ENCODE data around the gene MYO6.

The MYO6 gene

DNA sequence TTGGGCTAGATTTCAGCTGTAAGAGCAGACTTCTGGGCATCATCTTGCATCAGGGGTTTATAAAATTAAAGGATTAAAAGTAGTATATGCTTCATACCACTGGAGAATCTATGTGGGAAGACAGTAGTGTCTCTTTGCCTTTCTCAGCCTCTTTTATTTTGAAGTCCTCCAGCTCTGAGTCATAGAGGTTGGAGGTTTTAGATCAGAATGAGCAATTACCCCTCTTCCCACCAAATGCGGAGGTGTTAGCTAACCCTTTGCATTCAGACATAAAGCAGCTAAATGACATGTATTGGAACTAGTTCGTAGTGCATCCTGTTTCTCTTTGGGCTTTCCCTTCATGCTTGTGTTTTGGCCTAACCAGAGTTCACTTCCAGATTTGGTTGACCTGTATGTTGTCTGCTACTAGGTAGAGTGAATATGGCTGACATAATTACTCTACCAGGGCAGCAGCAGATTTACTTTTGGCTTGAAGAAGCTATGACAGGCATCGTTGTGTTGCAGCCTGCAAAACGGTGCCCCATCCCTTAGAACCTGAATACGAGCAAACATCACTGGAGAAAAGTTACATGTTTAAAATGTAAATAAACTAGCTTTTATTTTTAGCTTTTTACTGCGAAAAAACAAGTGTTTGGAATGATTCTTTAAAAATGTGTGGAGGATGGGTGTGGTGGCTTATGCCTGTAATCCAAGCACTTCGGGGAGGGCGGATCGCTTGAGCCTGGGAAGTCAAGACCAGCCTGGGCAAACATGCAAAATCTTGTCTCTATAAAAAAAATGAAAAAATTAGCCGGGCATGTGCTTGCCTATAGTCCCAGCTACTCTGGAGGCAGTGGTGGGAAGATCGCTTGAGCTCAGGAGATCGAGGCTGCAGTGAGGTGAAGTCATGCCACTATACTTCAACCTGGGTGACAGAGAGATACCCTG lies 82.2 kb downstream of the MYO6 start:
- DNase-seq: no peak

DNA sequence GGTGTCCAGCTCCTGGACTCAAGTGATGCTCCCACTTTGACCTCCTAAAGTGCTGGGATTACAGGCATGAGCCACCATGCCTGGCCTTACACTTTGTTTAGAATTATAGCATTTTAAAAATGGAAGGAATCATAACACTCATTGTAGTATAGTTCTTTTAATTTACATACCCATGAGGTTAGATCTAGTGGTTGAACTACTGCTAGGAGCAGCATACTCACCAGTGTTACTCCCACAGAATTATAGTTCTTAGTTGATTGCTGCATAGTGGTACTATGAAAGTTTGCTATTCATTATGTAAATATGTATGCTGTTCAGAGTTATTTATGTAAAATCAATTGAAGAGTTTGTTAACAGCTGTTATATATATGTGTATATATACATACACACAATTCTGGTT lies 85.4 kb downstream of the MYO6 start:
- DNase-seq: no peak

- no peak for DNase-seq
These were observed 93.2 kb downstream of the MYO6 start for GRCh38 chr6:75842191-75842590.

- no peak for DNase-seq
These were observed 93.7 kb downstream of the MYO6 start for GRCh38 chr6:75842732-75843131.

- DNase-seq: no peak
These were observed 94.4 kb downstream of the MYO6 start for GRCh38 chr6:75843396-75843795.

DNA sequence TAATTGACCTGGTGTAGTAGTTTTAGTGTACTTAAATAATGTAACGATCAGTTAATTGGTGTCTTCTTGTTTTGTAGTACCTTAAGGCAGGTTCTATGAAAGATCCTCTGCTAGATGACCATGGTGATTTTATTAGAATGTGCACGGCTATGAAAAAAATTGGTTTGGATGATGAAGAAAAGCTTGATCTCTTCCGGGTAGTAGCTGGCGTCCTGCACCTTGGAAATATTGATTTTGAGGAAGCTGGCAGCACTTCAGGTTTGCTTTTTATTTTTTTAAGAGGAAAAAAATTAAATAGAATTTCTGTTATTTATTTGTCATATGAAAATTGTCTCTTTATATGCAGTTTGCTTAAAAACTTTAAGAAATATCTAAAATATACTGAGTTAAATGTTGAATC lies 99.2 kb downstream of the MYO6 start:
- no peak for DNase-seq

DNA sequence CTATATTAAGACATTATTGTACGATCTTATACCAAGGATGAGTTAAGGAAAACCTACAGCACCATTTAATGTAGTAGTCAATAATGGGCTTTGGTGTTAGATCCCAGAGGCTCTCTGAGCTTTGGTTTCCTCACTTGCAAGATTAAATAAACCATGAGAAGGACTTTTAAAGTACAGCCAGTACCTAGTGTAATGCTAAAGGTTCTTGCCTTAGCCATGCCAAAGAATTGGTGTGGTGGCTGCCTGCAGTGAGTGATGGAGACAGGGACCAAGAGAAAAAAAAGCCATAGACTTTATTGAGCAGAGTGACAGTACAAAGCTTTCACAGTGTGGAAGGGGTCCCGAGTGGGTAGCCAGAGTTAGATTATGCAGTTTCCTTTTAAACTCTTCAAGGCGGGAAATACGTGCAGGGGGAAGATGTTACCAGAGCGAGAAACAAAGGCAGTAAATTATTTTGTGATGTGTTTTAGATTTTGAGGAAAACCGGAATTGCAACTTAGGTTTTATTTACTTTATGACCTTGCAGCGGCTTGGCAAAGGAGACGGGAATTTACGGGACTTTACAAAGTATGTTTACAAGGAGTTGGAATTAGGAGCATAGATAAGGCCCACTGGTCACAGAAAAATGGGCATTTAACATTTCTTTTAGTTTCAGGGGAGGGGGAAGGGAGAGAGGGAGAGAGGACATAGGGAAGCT lies 100.4 kb downstream of the MYO6 start:
- DNase-seq: no peak

GRCh38 chr6:75850026-75850833 lies 101.2 kb downstream of the MYO6 start:
- no peak for DNase-seq

DNA sequence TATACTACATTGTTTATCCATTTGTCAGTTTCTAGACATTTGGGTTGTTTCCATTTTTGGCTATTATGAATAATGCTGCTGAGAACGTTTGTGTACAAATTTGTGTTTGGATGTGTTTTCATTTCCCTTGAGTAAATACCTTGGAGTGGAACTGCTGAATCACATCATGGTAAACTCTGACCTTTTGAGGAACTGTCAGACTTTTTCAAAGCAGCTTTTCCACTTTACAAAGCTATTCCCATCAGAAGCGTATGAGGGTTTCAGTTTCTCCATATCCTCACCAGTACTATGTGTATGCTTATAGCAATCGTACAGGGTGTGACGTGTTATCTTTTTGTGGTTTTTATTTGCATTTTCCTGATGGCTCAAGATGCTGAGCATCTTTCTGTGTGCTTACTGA lies 103.7 kb downstream of the MYO6 start:
- no peak for DNase-seq

- no peak for DNase-seq
These were observed 104.8 kb downstream of the MYO6 start for GRCh38 chr6:75853806-75854205.

GRCh38 chr6:75855052-75855451 lies 106.0 kb downstream of the MYO6 start:
- peak; percentile 19 for DNase-seq

- no peak for DNase-seq
These were observed 107.9 kb downstream of the MYO6 start for GRCh38 chr6:75856902-75857301.

DNA sequence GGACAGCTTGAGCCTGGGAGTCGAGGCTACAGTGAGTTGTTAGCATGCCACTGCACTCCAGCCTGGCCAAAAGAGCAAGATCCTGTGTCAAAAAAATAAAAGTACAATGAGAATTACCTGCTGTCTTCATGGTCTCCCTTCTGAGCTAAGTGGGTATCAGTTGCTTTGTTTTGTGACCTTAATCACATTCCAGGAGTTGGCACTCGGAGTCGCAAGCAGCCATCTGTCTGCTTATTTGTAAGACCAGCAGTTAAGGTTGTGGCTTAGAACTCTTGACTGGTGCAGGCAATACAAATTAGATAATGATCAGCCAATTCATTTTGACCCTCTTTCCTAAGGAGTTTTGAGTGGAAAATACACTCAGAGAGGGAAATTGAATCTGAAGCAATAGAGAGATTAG lies 114.0 kb downstream of the MYO6 start:
- no peak for DNase-seq

- DNase-seq: no peak
These were observed 114.7 kb downstream of the MYO6 start for GRCh38 chr6:75863784-75864183.

GRCh38 chr6:75864446-75864845 lies 115.4 kb downstream of the MYO6 start:
- DNase-seq: no peak

DNA sequence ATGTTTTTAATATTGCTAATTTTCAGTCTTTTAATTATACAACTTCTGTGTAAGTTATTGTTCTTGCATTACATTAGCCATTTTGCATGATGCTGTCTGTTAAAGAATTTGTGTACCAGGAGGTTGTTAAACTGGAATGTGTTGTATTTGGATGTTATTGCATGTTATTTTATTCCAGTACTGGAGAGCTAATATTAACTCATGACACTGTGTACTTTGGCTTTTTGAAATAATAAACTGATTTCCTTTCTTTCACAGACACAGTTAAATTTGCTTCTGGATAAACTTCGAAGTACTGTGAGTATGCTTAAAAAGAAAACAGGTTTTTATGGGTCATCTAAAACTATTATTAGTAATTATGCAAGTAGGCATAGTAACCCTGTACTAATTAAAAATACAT lies 121.3 kb downstream of the MYO6 start:
- DNase-seq: no peak

DNA sequence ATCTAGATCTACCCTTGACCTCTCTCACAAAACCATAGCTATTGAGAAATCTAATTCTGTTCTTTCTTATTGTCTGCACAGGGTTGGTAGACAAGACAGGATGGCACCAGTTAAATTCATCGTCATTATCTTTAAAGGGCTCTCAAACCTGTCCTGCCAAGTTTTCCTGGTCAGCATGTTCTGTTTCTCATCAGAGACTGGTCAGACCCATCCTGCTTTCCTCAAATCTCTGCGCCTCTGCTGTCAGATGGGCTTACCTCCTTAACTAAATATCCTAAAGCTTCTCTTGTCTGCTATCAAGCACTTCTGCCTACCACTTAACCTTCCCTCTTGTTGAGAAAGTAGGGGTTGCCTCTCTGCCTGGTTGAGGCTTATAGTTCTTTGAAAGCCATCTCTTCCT lies 125.2 kb downstream of the MYO6 start:
- no peak for DNase-seq

- no peak for DNase-seq
These were observed 127.1 kb downstream of the MYO6 start for GRCh38 chr6:75876152-75876551.

GRCh38 chr6:75880305-75880704 lies 131.3 kb downstream of the MYO6 start:
- DNase-seq: no peak

- no peak for DNase-seq
These were observed 133.7 kb downstream of the MYO6 start for GRCh38 chr6:75882734-75883133.

- no peak for DNase-seq
These were observed 135.8 kb downstream of the MYO6 start for GRCh38 chr6:75884822-75885221.

- no peak for DNase-seq
These were observed 143.3 kb downstream of the MYO6 start for GRCh38 chr6:75892384-75892783.

DNA sequence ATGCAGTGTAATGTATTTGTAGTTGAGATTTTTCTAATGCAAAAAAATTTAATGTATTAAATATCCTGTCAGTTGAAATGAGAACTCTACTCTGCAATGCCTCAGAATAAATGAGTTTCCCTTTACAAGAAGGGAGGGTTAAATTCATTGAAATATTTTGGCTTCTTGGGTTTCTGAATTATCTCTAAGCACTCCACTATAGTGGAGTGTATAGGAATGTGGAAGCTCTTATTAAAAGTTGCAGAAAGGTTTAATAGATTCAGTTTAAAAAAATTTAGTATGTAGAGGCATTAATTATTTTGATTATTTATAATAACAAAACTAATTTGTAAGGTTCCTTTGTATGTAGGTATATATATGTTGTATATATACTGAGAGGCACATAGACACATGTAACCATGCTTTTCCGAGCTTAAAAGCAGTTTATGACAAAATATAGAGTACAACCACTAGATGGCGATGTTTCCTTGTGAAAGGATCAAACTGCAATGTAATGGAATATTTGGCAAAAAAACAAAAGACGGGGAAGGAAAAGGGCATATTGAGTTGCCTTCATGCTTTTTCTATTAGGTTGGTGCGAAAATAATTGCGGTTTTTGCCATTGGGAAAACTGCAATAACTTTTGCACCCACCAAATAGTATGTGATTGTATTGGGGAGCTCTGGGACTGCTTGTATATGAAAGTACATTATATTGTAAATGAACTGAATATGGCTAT lies 144.2 kb downstream of the MYO6 start:
- DNase-seq: peak; percentile 50
